Prostate gland (tissue), 2 donors: ENCODE results near the gene ANHX. TPM values are rescaled to one million over a fixed set of nuclear protein-coding genes. Genes with fewer than 3 reads are reported as not detected.

Source experiments
- DNase-seq: peaks from one replicate; pipeline ENCODE4 v3.0.0-alpha.2; 2019; ENCODE audit warnings: low spot score
- H3K27ac ChIP-seq, 2 donors: fragments of 200-600 bp; sonication (generic); 2 replicates each; pipeline ENCODE4 v1.5.1; 2017 to 2019
- H3K27me3 ChIP-seq: fragments of 200-600 bp; sonication (generic); replicated peaks from 2 replicates; pipeline ENCODE4 v1.5.1; 2019; ENCODE audit not compliant: insufficient read depth
- H3K36me3 ChIP-seq, 2 donors: fragments of 200-600 bp; sonication (generic); 1 replicate in 1 of 2; 2 replicates in 1 of 2; pipeline versions ENCODE4 v1.5.1 to v1.8.1; 2017 to 2019
- H3K4me1 ChIP-seq: fragments of 200-600 bp; sonication (generic); replicated peaks from 2 replicates; pipeline ENCODE4 v1.5.1; 2019
- H3K4me3 ChIP-seq, 2 donors: fragments of 200-600 bp; sonication (generic); 2 replicates each; pipeline ENCODE4 v1.5.1; 2017 to 2019
- H3K9me3 ChIP-seq: fragments of 200-600 bp; sonication (generic); 2 replicates; pipeline ENCODE4 v1.5.1; 2017
- CTCF ChIP-seq, 4 experiments: fragments of 200-600 bp in 2 of 4; fragments of 450-650 bp in 2 of 4; sonication (generic) in 2 of 4; IDR thresholded peaks; 1 replicate in 3 of 4; 2 replicates in 1 of 4; pipeline ENCODE4 v1.5.1; 2016 to 2019; ENCODE audit warnings: antibody characterized with exemption in 4 of 4, mild to moderate bottlenecking in 2 of 4, moderate library complexity in 2 of 4
- POLR2A ChIP-seq: fragments of 450-650 bp; IDR thresholded peaks from one replicate; pipeline ENCODE4 v1.6.1; 2016; ENCODE audit warnings: antibody characterized with exemption, mild to moderate bottlenecking
- POLR2AphosphoS5 ChIP-seq: sonication (generic); formaldehyde crosslinking; IDR thresholded peaks from one replicate; pipeline ENCODE4 v1.6.1; 2017; ENCODE audit warnings: antibody characterized with exemption
- WGBS: methylation state at CpG from one replicate; pipeline ENCODE4 v1.1.5; 2018; 5-methylcytosine and 5-hydroxymethylcytosine counted together
- intact Hi-C: fragments of 100-400 bp; cut with DNase I; formaldehyde crosslinking; loops from one replicate; pipeline ENCODE4 v1.14.2; 2022
- total RNA-seq, 2 donors: library from RNA; depleted of rRNA; stranded (reverse); fragments of >200 nt; gene quantifications; one replicate each; pipeline ENCODE4 v1.1.0, GENCODE V29; 2016

Gene ANHX
- total RNA-seq, 2 donors from 2014 or later: 6.1 TPM; not detected in 1

- intact Hi-C loops: no loop called here
- no peak for DNase-seq
- Histone ChIP-seq H3K4me1 (no peaks in the 10 kb centered on the region), H3K27ac (no peak overlapping the region), H3K4me3 (no peak overlapping the region), H3K9me3 (no peaks in the 10 kb centered on the region), H3K27me3 (no peaks in the 10 kb centered on the region), H3K36me3 (no peaks in the 10 kb centered on the region)
- no peak for TF ChIP-seq CTCF (IDR thresholded peaks at IDR 0.05)
- no peak for TF ChIP-seq POLR2AphosphoS5
- 91% methylated on average over 12 of the region's 12 CpGs for WGBS
Measured at GRCh38 chr12:133236556-133236955, 879 bp upstream of the ANHX start.

- no peaks in the 10 kb centered on the region for H3K9me3 ChIP-seq
- DNase-seq: no peak
- TF ChIP-seq POLR2AphosphoS5 (no peak), POLR2A (no peak), CTCF (IDR thresholded peaks at IDR 0.05) (no peak)
- no peaks in the 10 kb centered on the region for H3K4me1 ChIP-seq
- no peak overlapping the region for H3K27ac ChIP-seq
- H3K4me3 ChIP-seq: no peak overlapping the region
- WGBS: 51% methylated on average over 44 of the region's 44 CpGs
- no peaks in the 10 kb centered on the region for H3K27me3 ChIP-seq
- no peaks in the 10 kb centered on the region for H3K36me3 ChIP-seq
- intact Hi-C loops: no loop called here
Measured at GRCh38 chr12:133236144-133236543, 467 bp upstream of the ANHX start.

- TF ChIP-seq CTCF (IDR thresholded peaks at IDR 0.05): no peak
- no peak for TF ChIP-seq POLR2A
- TF ChIP-seq POLR2AphosphoS5: no peak
- Histone ChIP-seq H3K9me3 (no peaks in the 10 kb centered on the region), H3K4me3 (no peak overlapping the region), H3K27ac (no peak overlapping the region), H3K27me3 (no peaks in the 10 kb centered on the region), H3K4me1 (no peaks in the 10 kb centered on the region), H3K36me3 (no peaks in the 10 kb centered on the region)
- WGBS: 59% methylated on average over 7 of the region's 20 CpGs
- no peak for DNase-seq
- intact Hi-C loops: no loop called here
Measured at GRCh38 chr12:133234971-133235370, 706 bp downstream of the ANHX start.

GRCh38 chr12:133233993-133234564 is 1.6 kb downstream of the ANHX start:
- 87% methylated on average over 15 of the region's 18 CpGs for WGBS
- no peaks in the 10 kb centered on the region for H3K27me3 ChIP-seq
- H3K36me3 ChIP-seq: no peaks in the 10 kb centered on the region
- no peak for DNase-seq
- intact Hi-C loops: no loop called here
- H3K9me3 ChIP-seq: no peaks in the 10 kb centered on the region
- no peak for TF ChIP-seq CTCF (IDR thresholded peaks at IDR 0.05)
- no peak for TF ChIP-seq POLR2A
- TF ChIP-seq POLR2AphosphoS5: no peak
- H3K27ac ChIP-seq: no peak overlapping the region
- no peak overlapping the region for H3K4me3 ChIP-seq
- H3K4me1 ChIP-seq: no peaks in the 10 kb centered on the region

- H3K4me3 ChIP-seq: no peak overlapping the region
- WGBS: 76% methylated on average over 6 of the region's 6 CpGs
- H3K9me3 ChIP-seq: no peaks in the 10 kb centered on the region
- no peaks in the 10 kb centered on the region for H3K4me1 ChIP-seq
- no peak overlapping the region for H3K27ac ChIP-seq
- H3K27me3 ChIP-seq: no peaks in the 10 kb centered on the region
- DNase-seq: no peak
- no peaks in the 10 kb centered on the region for H3K36me3 ChIP-seq
- intact Hi-C loops: no loop called here
- no peak for TF ChIP-seq CTCF (IDR thresholded peaks at IDR 0.05)
- TF ChIP-seq POLR2A: no peak
- TF ChIP-seq POLR2AphosphoS5: no peak
Measured at GRCh38 chr12:133233006-133233405, 2.7 kb downstream of the ANHX start.
